GM19397 (cell line): ENCODE results near the gene COL6A2.
"Not testable (repeated sequence)": the region's sequence is repeated elsewhere in the genome, so short reads cannot be mapped to it uniquely, and the experiment has no call there.

Source experiments
- ATAC-seq: cut with Tn5 transposase; IDR thresholded peaks from one replicate; pipeline ENCODE4 v1.9.1; 2021; ENCODE audit warnings: mild to moderate bottlenecking, moderate library complexity; ENCODE audit not compliant: unreplicated experiment

The COL6A2 gene

DNA sequence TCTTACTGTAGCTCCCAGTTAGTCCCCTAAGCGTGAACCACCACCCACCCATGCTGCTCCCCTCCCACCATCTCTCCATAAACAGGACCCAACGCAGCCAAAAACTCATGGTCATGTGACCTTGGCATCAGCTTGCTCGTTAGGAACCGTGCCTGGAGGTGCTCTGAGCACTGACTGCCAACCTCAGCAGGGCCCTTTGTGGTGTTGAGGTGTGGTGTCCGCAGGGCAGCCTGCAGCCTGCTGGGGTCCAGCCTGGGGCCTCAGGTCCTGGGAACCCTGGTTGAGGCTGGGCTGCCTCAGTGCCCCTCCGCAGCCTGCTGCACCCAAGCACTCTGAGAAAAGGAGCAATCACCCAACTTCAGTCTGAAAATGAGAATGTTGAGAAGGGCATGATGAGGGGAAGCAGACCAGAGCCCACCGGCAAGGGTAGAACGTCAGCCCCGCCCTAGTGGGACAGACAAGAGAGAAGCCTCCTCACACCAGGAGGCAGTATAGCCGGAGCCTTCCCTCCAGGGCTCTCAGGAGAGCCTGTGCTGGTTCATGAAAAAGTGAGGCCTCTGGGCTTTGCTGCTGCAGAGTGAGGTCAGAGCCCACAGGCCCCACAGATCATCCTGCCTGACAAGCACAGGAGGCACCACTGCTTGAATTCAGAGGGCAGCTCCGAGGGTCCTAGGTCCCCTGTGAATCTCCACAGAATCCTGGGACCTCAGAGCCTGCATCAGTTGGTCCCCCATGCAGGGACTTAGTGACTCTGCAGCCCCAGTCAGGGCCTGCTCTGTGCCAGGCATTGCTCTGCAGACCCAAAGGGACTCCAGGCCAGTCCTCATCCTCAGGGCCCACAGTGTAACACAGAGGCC lies 4.9 kb upstream of the COL6A2 start:
- no peak for ATAC-seq

DNA sequence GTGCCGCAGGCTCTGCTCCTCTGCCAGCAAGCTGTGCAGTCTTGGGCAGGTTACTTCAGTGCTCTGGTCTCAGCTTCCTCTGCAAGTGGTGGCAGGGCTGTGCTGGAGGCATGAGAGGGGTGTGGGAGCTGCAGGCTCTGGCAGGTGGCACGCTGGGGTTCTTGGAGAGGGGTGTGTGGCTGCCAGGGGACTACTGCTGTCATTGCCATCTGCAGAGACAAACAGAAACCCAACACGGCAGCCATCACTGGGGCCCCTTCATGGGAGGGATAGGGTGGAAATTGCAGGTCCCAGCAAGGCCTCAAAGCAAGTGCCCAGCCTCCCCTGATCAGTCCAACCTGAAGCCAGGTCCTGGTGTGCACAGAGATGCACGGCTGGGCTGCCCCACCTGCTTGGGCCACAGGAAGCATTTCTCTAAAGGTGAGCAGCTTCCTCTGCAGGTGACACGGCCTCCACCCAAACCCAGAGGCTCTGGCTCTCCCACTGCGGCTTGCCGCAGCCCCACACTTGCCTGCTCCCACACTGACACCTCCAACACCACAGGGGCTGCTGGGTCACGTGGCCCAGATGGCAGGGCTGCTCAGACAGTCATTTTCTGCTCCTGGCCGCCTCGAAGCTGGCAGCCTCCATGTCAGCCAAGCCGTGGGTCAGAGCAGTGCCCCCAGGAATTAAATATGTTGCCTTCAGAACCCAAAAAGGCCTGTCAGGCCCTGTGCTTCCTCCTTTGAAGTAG lies 4.1 kb upstream of the COL6A2 start:
- no peak for ATAC-seq

DNA sequence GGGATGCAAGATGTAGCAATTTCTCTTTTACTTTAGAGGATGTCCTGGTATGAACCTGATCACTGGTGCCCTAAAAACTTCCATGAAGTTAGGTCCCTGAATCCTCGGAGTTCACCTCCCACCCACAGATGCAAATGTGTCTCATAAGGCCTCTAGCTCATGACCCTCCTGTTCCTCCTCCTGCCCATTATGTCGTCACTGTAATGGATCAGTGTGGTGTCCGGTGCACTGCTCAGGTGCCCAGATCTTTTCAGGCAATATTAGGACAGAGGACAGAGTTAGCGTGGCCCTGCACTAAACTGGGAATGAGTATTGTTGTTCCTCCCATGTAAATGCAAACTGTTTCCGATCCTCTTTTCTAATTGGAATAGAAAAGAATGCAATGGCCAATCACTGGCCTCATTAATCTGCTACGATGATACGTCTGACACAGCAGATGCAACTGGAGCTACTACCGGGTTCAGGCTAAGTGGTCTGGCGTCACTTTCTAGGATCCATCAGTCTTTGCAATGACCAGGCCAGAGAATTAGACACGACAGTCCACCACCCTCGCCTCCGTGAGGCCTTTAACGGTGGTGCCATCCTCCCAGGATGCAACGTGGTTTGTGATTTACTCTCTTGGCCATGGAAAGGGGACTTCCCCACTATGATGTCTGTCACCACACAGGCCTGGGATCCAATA lies 3.4 kb upstream of the COL6A2 start:
- ATAC-seq: no peak

DNA sequence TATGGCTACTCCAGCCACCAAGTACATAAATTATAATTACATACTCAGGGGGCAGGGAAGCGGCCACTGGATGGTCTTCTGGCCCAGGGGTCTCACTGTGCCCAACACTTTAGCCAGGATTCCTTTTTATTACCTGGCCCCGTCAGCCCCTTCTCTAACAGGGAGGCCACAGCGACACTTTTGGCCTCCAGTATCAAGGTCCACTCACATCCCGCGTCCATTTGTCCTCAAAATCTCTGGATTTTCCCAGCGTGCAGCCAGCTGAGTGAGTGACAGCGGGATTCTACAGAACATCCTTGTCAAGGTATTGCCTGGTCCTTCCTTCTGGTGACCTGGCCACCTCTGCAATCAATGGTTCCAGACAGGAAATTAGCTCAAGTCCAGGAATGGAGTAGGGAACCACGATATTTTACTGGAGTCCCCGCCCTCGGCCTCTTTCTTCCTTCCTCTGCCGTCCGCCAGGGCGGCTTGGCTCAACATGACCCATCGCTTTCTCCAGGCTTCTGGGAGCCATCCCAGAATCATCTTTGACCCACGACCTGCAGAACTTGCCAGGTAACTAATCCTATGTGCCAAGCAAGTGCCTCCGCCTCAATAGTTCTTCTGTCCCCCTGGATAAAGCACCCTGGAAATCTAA lies 2.7 kb upstream of the COL6A2 start:
- ATAC-seq: no peak

DNA sequence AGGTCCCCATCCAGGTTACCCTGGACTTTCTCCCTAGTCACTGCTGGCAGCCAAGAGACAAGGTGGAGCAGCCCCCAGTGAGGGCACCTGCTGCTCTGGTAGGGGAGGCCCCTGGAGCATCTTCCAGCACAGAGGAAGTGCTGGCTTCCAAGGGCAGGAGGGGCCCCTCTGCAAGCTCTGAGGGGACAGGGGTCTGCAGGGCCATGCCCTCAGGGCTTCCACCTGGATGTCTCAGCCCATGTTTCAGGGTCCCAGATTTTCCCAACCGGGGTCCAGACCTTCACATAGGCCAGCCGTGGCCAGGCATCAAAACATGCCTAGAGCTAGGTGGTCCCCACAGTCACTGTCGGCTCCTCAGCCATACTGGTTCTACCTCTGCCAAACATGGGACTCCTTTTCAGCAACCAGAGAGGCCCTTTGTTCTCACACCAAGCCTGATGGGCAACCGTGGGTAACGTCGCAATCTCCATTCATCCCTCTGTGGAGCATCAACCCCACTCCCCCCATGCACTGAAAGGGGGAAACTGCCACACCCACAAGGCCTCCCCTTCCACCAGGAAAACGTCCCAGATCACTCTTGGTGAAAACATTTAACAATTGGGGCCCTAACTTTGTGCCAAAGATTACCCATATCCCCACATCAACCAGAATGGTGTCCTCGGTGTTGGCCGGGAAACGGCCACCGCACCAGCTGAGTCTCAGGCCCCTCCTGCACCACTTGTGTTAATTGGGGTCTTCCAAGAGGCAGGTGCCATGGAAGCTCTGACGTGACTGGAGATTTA lies 1.9 kb upstream of the COL6A2 start:
- no peak for ATAC-seq

DNA sequence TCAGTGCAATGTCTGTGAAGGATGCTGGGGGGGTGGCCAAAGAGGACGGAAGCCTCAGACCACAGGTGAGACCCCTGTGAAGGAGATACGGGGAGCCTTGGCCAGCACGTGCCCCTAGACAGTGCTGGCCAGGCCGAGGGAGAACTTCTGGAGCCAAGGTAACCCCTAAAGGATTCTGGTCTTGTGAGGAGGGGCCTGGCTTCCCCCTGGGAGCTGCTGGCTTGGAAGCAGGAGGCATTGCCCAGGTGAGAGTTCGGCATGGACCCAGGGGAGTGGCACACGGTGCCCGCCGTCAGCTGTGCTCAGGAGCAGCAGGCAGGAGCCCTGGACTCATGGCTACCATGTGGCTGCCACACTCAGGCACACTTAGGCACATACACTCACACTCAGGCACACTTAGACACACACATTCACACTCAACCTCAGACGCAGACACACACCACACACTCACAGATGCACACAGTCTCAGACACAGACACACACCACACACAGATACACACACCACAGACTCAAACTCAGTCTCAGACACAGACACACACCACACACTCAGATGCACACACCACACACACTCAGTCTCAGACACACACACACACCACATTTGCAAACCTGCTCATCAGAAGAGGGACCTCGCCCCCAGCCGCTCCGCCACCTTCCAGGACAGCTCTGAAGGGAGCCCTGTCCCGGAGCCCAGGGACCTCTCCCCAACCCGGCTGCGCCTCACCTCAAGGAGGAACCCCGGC lies 1.1 kb upstream of the COL6A2 start:
- no peak for ATAC-seq

DNA sequence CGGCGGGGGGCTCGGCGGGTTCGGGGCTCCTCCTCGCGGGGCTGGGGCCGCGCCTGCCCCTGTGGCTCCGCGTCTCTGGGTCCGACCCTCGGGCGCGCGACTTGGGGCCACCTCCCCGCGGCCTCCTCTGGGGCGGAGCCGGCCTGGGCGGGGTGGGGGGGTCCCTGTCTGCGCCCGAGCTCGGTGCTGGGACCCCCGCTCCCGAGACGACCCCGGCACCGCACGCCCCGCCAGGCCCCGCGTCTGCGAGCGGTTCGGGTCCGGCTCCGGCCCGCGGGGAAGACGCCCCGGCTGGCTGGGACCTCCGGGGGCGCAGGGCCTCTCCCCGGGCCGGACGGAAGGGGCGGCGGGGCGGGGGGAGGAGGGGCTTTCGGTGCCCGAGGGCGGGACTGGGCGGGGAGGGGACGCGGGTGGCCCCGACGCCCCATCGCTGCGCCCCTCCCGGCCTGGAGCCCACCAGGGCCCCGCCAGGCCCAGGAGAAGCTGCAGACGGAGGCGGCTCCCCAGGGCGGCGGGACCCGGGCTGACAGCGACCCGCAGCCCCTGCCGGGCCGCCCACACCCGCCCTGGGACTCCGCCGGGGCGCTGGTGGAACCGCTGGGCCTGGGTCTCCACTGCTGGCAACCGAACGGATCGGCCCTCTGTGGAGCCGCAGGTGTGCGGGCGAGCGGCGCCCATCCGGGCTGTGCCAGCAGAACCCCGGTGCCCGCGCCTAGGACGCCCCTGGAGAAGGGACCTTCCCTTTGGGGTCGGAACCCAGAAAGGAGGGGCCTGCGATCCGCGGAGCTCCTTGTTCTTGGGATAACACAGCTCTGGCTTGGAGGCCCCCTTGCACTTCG lies 610 bp downstream of the COL6A2 start:
- ATAC-seq: no peak

DNA sequence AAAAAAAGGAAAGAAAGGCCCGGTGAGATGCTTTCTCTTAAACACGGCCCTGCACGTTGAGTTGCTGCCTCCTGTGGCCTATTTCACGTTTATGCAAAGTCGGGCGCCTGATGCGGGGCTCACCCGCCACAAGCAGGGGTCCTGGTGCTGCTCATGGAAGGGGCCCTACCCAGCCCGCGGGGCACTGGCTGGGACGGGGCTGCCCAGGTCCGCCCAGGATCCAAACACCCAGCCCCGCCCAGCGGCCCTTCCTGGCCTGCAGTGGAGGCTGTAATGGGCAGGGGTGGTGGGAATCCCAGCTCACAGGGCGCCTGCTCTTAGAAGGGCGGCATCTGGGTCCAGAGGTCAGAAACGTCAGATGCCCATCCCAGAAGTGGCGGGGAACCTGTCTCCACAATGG lies 1.6 kb downstream of the COL6A2 start:
- ATAC-seq: no peak

DNA sequence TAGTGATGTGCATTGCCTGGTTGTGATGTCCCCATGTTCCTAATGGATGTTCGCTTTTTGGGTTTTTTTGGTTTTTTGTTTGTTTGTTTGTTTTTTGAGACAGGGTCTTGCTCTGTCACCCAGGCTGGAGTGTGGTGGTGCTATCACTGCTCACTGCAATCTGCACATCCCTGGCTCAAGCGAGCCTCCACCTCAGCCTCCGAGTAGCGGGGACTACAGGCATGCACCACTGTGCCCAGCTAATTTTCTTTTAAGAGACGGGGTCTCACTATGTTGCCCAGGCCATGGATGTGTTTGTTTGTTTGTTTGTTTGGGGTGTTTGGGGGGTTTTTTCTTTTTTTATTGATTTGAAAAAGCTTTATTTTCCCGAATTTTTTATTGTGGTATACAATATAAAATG lies 2.1 kb downstream of the COL6A2 start:
- no peak for ATAC-seq

DNA sequence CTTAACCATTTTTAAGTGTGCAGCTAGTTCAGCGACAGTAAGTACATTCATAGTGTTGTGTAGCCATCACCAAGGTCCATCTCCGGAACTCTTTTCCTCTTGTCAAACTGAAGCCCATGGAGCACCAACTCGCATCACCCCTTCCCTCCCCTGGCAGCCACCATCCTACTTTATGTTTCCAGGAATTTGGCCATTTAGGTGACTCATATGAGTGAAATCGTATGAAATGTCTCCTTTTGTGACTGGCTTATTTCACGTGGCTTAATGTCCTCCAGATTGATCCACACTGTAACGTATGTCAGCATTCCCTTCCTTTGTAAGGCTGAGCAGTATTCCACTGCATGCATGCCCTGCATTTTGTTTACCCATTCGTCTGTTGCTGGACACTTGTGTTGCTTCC lies 2.5 kb downstream of the COL6A2 start:
- no peak for ATAC-seq

DNA sequence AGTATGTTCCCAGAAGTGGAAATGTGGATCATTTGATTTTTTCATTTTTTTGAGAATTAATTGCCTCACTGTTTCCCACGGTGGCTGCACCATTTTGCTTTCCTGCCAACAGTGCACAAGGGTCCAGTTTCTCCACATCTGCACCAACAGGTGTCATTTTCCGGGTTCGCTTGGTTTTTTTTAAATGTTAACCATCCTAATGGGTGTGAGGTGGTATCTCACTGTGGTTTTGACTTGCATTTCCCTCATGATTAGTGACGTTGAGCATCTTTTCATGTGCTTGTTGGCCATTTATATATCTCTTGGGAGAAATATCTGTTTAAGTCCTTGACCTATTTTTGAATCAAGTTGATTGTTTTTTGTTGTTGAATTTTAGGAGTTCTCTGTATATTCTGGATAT lies 3.0 kb downstream of the COL6A2 start:
- no peak for ATAC-seq

DNA sequence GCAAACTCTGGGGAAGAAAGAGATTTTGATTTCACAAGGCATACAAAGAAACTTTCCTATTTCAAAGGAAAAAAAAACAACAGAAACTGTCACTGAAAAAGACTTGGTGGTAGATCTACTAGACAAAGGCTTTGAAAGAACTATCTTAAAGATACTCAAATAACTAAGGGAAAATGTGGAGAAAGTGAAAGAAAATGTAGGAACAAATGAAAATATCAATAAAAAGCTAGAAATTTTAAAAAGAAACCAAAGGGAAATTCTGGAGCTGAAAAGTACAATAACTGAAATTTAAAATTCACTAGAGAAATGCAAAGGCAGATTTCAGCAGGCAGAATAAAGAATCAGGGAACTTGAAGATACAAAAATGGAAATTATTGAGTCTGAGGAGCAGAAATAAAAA lies 6.2 kb downstream of the COL6A2 start:
- ATAC-seq: no peak

DNA sequence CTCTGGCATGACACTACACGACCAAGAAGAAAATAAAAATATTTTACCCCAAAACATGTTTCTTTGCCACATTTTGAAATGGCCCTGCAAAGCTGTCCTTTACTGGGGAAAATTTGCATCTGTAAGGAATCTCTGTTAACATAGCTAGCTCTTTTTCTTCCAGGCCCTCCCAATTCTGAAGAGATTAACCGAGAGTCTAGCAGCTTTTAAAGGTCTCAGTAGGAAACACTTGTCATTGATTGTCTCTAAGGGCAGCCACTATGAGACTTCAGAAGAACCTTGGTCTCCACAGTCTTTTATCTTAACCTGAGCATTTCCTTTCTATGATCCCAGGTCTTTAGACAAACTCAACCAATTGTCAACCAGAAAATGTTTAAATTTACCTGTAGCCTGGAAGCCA lies 9.5 kb downstream of the COL6A2 start:
- not testable (repeated sequence) for ATAC-seq

DNA sequence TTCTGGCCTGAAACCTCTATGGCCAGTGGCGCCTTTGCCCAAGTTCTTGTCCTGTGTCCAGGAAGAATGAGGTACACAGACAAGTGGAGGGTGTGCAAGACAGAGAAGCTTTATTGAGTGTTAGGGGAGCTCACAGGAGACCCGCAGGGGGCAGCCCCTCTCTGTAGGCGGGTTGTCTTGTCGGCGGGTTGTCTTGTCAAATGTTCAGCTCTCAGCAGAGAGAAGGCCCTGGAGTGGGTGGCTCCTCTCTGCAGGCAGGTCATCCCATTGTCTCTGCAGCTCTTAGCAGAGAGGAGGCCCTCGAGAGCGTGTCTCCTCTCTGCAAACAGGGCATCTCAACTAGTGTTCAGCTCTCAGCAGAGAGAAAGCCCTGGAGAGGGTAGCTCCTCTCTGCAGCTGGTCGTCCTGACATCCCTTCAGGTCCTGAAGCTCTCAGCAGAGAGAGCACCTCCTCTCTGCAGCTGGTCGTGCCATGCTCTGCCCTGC lies 11.0 kb downstream of the COL6A2 start:
- no peak for ATAC-seq

DNA sequence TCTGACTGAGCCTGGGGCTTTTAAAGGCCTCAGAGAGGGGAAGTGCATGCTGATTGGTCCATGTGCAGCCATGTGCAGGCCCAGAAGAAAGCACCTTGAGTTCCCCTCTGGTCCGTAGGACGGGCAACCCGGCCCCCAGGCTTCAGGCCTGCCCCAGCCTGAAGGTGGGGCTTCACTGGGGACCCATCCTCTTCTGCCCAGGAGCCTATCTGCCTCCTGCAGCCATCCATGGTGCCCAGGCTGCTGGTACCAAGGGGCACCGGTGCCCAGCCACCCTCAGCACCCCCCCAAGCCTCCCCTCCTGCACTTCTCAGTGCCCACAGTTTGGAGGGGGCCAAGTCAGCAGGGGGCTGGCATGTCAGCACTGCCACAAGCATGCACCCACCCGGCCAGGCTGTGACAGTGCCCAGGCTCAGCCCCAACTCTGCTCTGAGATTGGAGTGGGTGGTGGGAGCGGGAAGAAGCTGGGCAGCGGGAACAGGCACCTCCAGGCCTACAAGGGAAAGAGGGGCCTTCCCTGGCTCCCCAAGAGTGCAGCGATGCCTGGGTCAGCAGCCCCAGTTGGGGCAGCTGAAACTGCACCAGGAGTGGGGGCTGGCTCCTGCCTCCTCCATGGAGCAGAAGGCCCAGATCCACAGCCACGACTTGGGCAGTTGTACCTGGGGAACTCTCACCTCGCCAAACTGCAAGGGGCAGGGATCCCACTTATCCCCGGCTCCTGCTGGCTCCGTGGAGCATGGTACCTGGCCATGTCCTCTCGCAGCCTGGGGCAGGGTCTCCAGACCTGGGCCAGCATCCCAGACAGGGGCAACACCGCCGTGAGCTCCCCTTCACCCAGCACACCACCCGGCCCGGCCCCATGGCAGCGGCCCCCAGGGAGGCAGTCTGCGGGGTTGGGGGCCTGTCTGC lies 11.7 kb downstream of the COL6A2 start:
- no peak for ATAC-seq

DNA sequence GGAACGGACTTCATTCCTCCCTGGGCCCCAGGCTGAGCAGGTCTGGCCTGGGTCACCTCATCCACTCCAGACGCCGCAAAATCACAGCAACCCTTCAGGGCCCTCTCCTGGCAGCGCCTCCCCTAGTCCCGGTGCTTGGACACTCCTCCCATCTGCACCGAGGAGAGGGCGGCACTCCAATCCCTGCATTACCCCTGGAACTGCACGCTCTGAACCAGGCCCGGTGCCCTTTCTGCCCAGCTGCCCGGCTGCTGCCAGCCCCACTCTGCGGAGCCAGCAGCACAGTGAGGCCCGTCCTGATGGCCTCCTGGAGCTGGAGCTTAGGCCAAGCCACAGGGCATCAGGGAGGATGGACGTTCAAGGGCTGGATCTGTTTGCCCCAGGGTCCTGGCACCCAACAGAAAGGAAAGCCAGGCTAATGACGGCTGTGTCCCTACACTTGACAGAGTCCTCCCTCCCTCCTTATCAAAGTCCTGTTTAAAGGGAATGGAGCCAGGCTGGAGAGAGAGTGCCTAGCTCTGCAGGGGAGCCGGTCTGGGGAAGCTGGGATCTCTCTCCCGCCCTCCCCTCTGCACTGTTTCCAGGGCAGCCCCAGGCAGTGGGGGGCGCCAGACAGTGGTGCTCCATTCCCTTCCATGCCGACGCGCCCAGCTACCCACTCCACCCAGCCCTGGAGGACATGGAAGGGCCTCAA lies 12.7 kb downstream of the COL6A2 start:
- no peak for ATAC-seq

DNA sequence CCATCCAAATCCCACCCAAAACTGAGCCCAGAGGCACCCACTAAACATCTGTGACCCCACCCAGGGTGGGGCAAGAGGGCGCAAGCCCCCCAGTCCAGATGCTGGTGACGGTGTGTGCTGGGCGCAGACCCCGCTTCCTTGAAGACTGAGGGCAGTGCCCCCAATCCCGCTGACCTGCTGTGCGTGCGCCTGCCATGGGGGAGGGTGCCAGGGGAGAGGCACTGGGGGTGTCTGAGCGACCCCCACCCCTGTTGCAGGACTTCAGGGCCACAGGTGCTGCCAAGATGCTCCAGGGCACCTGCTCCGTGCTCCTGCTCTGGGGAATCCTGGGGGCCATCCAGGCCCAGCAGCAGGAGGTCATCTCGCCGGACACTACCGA lies 13.3 kb downstream of the COL6A2 start:
- ATAC-seq: no peak
